Measurements from ENCODE around the gene PRSS37.

GRCh38 chr7:141844256-141844655 lies 3.0 kb upstream of the PRSS37 start:
- TF ChIP-seq CTCF (IDR thresholded peaks at IDR 0.05; ENCODE audit: low read length): no peak
- no peak for TF ChIP-seq EZH2 (IDR thresholded peaks at IDR 0.05; ENCODE audit: borderline replicate concordance, low read length)

All from OCI-LY1 (cell line).